Keratinocyte (primary cell): ENCODE data around the gene ZMYND8.

Experiments used
- CTCF ChIP-seq, 3 experiments: IDR thresholded peaks in 1 of 3; conservative IDR thresholded peaks in 1 of 3; optimal IDR thresholded peaks in 1 of 3; 2 replicates in 2 of 3; 3 replicates in 1 of 3; pipeline versions ENCODE3 to v1.5.1; 2011; ENCODE audit warnings: low read length in 3 of 3, mild to moderate bottlenecking in 3 of 3, moderate library complexity in 2 of 3, control low read depth in 1 of 3, inconsistent platforms in 1 of 3; ENCODE audit not compliant: insufficient read depth in 2 of 3; ENCODE audit errors: extremely low read depth in 1 of 3
- EZH2 ChIP-seq: IDR thresholded peaks from one replicate; pipeline ENCODE4 v1.6.1; 2012; ENCODE audit warnings: inconsistent platforms, mild to moderate bottlenecking, low read length, moderate library complexity

- TF ChIP-seq CTCF (optimal IDR thresholded peaks at IDR 0.05 in 1 of 3, IDR thresholded peaks at IDR 0.05 in 1 of 3, conservative IDR thresholded peaks at IDR 0.05 in 1 of 3; ENCODE audit: extremely low read depth in 1 of 3, insufficient read depth in 2 of 3, low read length in 3 of 3), result no peak
- TF ChIP-seq EZH2, result no peak
Measured at GRCh38 chr20:47215653-47216397, 140.7 kb downstream of the ZMYND8 start.
